GM19455 (cell line): ENCODE data around the gene PPIL1.

Experiments used
- ATAC-seq: cut with Tn5 transposase; IDR thresholded peaks from one replicate; pipeline ENCODE4 v1.9.1; 2021; ENCODE audit not compliant: unreplicated experiment

The PPIL1 gene

DNA sequence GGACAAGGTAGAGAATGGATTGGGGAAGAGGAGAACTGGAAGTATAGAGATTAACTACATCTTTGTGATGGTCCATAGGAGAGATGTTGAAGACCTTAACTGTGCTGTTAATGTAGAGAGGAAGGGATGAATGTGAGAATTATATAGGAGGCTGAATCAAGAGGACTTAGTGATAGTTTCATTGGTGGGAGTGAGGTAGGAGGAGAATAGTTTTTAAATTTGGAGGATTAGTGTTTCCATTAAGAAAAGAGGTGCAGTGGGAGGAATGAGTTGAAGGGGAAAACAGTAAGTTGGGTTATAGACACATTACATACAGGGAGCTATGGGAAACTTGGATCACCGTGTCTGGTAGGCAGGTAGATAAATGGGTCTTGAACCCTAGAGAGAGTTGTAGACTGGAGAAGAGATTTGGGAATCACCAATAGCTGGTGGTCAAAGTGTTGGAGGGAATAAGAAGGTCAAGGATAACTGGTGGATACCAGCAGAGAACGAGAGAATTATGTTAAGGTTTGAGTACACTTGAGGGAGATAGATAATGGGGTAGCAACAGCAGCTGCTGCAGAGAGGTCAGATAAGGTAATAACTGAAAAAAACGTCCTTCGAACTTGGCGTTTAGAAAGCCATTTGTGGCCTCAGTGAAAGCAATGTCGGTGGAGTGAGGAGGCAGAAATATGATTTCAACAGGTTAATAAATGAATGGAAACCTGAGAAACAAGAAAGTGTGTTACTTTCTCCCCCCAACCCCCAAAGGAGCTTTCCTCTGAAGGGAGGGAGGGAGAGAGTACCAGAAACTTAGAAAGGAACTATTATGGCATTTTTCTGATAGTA is 14.3 kb upstream of the PPIL1 start:
- no peak for ATAC-seq

- ATAC-seq = no peak
These were observed 13.6 kb upstream of the PPIL1 start for GRCh38 chr6:36888115-36888643.

- ATAC-seq = no peak
These were observed 12.5 kb upstream of the PPIL1 start for GRCh38 chr6:36886950-36887618.

DNA sequence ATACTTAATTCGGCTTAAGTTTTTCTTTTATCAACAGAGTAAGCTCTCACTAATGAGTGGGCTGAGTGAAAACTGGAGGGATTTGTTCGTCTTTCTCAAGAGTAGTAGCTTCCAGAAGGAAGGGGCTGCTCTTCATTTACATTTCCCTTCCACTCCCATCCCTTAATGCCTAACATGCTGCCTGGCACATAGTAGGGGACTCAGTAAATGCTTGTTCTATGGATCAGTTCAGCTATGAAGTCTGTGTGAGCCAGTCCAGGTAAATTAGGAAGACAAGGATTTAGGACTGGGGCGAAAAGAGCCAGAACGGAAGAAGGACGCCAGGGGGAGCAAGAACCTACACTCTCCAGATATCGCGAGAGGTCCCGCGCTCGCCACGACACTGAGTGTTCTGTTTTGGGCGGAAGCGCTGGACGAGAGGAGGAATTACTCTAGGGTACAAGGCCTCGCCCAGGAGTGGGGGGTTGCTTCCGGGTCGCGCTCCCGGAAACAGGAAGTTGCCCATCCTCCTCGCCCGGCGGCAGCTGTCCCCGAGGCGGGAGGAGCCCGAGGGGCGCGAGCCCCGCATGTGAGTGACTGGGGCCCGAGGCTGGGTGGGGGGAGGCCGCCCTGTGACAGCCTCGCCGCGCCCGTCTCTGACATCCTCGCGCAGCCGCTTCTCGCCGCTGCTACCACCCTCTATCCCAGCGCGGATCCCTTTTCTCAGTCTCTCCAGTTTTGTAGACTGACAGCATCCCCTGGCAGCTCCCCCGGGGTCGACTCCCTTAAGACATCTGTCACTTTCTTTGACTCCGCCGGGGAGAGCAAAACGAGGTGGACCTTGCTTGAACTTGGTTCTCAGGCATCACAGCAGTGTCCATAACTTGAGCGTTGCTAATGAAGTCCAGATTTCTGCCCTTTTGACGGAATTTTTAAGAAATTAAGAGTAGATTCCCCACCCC is 11.1 kb upstream of the PPIL1 start, which contains the start of gene C6orf89:
Gene C6orf89 (plus strand): TSS at position 492 of the 941 bp plus-strand sequence. CDS start 13,493 bp downstream, outside the sequence.
- peak; percentile 98 for ATAC-seq

- ATAC-seq = no peak
These were observed 10.0 kb upstream of the PPIL1 start for GRCh38 chr6:36884610-36885009.

GRCh38 chr6:36875250-36875633 is 639 bp upstream of the PPIL1 start:
- ATAC-seq = no peak

GRCh38 chr6:36873612-36874442 is 776 bp downstream of the PPIL1 start:
- no peak for ATAC-seq

GRCh38 chr6:36873115-36873514 is 1.5 kb downstream of the PPIL1 start:
- no peak for ATAC-seq

- ATAC-seq = no peak
These were observed 2.9 kb downstream of the PPIL1 start for GRCh38 chr6:36871686-36872085.

GRCh38 chr6:36867471-36868224 is 7.0 kb downstream of the PPIL1 start:
- ATAC-seq = no peak

- no peak for ATAC-seq
These were observed 8.8 kb downstream of the PPIL1 start for GRCh38 chr6:36865835-36866234.

- no peak for ATAC-seq
These were observed 10.7 kb downstream of the PPIL1 start for GRCh38 chr6:36863670-36864540.

- ATAC-seq = no peak
These were observed 11.7 kb downstream of the PPIL1 start for GRCh38 chr6:36862848-36863382.

GRCh38 chr6:36862164-36862847 is 12.3 kb downstream of the PPIL1 start:
- ATAC-seq = no peak

- no peak for ATAC-seq
These were observed 14.5 kb downstream of the PPIL1 start for GRCh38 chr6:36860126-36860525.

DNA sequence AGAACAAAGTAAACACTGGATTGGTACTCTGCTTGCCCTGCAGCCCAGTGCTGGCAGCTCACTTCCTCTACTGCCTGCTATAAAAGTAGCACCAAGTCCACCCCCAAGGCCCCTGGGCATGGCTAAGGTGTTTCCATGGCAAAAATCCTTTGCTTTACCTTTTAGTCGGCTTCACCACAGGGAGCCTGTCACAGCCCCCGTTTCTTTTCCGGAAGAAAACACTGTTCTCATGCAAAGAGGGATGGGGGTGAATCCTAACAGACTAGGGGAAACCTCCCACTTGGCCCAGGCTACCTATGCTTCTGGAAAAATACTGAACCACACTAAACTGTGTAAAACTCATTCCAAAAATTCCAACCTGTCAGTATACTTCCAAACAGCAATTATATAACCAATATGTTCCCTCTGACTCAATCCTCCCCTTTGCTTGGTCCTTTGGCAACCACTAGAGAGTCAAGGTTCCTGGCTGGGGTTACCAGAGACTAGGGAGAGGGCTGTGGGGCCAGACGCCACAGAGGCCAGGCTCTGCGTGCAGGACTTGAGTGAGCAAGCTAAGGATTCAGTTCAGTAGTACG is 16.1 kb downstream of the PPIL1 start:
- no peak for ATAC-seq

DNA sequence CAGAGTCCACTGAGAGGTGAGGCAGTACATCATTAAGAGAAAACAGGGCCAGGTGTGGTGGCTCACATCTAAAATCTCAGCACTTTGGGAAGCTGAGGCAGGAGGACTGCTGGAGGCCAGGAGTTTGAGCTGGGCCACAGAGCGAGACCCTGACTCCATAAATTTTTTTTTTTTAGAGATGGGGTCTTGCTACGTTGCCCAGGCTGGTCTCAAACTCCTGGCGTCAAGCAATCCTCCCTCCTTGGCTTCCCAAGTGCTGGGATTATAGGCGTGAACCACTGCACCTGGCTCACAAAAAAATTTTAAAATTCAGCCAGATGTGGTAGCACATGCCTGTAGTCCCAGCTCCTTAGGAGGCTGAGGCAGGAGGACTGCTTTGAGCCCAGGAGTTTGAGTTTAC is 17.3 kb downstream of the PPIL1 start:
- ATAC-seq = no peak
